Medulla oblongata (tissue), 1 donor: ENCODE results near the gene IRAG1.
A peak's percentile ranks its signal among the peaks of the same experiment; 100 is the strongest.

Experiments
- DNase-seq: peaks from one replicate; pipeline ENCODE4 v3.0.0-alpha.2; 2015; ENCODE audit errors: extremely low spot score

The IRAG1 gene, protein sequence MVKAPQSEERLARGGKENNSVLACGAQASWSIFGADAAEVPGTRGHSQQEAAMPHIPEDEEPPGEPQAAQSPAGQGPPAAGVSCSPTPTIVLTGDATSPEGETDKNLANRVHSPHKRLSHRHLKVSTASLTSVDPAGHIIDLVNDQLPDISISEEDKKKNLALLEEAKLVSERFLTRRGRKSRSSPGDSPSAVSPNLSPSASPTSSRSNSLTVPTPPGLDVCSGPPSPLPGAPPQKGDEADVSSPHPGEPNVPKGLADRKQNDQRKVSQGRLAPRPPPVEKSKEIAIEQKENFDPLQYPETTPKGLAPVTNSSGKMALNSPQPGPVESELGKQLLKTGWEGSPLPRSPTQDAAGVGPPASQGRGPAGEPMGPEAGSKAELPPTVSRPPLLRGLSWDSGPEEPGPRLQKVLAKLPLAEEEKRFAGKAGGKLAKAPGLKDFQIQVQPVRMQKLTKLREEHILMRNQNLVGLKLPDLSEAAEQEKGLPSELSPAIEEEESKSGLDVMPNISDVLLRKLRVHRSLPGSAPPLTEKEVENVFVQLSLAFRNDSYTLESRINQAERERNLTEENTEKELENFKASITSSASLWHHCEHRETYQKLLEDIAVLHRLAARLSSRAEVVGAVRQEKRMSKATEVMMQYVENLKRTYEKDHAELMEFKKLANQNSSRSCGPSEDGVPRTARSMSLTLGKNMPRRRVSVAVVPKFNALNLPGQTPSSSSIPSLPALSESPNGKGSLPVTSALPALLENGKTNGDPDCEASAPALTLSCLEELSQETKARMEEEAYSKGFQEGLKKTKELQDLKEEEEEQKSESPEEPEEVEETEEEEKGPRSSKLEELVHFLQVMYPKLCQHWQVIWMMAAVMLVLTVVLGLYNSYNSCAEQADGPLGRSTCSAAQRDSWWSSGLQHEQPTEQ

DNA sequence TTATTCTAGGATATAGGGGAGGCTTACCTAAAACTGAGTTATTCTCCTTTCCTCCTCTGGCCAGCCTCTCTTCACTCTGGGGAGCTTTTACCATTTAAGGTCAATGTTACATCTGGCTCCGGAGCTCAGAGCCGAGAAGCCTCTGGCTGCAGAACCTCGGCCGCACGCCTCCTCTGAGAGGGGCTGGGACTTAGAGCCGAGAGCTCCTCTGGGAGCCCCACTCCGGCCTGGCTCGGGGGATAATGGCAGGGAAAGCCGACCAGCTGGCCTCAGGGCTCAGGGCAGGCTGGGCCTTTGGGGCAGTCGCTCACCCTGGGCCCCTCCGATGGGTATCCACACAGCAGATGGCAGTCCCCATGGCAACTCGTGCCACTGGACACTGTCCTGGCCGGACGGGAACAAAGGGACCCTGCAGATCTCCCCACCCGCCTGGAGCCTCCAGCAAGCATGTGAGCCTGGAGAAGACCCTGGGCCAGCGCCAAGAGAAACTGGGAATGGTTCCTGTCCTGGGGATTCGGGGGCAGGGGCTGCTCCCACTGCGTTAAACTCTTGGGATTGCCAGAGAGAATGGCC, at the start of gene IRAG1:
Gene IRAG1, minus strand, starts transcription at position 247 of the 573 bp plus-strand sequence. Its CDS starts 153 bp downstream, at position 94.
- peak; percentile 44 for DNase-seq

GRCh38 chr11:10742460-10743208, 49.1 kb upstream of the IRAG1 start:
- DNase-seq: no peak

GRCh38 chr11:10735481-10736475, 42.2 kb upstream of the IRAG1 start:
- DNase-seq: peak; percentile 97

DNA sequence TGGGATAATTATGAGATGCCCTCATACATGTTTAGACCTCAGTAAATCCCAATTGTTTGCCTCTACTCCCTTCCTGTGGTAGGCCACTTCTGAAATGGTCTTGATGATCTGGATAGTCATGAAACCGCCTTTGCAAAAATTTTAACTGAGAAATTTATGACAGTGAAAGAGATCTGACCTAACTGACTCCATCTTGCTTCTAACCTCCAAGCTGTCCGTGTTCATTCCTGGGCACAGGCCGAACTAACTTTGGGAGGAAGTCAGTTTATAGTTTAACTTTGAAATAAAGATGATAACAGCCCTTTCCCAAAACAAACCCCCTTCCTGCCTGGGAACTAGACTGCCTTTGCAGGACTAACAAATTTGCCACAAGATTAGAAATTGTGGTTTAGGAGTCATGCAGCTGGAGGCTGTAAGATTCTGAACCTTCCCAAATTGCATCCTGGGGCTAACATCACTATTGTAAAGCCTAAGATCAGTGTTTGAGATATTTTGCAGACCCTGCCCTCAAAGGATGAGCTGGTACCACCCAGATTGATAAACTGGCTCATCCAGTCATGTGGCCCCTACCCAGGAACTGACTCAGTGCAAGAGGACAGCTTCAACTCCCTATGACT, 37.6 kb upstream of the IRAG1 start:
- DNase-seq: no peak

DNA sequence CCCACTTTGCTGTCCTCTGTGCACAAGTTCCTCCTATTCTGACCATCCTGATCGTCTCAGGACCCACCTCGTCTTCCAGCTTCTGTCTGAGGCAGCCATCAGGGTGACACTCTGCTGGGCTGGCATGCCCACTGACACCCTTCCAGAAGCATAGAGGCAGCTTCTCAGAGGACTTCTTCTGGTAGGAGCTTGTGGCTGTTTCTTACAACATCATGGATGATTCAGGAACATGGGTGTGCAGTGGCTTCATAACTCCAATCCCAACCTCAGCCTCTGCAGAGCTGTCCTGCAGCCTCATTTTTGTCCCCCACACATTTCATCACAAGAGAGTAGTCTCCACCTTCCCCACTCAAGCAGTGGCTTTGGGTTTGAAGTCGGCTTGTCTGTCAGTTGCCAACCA, 36.6 kb upstream of the IRAG1 start:
- no peak for DNase-seq

- DNase-seq: no peak
Observed at GRCh38 chr11:10728789-10729472, 35.4 kb upstream of the IRAG1 start.

DNA sequence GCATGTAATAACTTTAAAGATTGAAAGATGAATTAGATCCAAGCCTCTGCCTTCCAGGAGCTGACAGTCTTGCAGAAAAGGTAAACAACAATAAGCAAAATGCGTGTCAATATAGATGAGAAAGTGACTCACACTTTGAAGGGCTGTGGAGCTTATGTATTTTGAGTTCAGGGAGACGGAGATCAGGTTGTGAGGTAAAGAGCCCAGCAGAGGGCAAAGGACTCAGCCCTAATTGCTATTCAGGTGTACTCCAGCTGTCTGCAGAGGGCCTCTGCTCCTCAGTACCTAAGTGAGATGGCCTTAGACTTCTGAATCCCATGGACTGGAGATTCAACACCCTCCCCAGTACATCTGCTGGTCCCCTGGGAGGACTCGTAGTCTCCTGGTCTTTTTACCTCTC, 34.6 kb upstream of the IRAG1 start:
- DNase-seq: no peak

DNA sequence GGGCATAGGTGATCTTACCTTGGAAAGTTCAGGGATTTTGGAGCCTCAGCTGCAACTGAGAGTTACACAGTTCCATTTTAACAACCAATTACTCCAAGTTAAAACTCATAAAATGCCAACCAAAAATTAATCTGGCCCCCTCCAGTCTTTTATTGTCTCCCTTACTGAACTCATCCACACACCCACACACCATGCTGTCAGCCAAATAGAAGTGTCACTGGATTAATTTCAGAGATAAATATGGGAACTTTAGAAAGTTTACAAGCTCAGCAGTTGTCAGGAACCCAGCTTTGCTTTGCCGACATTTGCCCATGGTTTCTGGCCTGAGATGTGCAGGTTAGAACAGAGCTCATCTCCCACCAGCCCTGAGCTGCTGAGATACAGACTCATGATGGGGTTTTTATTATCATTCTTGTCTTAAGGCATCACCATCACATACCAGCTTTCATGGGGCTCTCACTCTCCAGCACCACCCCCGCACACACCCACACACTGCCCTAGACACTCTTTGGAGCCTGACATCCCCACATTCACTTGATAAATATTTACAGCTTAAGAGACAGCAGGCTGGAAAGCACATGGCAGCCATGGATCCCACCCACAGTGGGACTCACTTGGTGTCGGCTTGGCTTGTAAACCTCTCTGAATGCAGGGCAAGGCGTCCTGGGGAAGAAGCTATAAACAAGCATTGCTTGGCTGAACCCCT, 33.7 kb upstream of the IRAG1 start:
- DNase-seq: no peak

GRCh38 chr11:10725907-10726253, 32.3 kb upstream of the IRAG1 start:
- no peak for DNase-seq

DNA sequence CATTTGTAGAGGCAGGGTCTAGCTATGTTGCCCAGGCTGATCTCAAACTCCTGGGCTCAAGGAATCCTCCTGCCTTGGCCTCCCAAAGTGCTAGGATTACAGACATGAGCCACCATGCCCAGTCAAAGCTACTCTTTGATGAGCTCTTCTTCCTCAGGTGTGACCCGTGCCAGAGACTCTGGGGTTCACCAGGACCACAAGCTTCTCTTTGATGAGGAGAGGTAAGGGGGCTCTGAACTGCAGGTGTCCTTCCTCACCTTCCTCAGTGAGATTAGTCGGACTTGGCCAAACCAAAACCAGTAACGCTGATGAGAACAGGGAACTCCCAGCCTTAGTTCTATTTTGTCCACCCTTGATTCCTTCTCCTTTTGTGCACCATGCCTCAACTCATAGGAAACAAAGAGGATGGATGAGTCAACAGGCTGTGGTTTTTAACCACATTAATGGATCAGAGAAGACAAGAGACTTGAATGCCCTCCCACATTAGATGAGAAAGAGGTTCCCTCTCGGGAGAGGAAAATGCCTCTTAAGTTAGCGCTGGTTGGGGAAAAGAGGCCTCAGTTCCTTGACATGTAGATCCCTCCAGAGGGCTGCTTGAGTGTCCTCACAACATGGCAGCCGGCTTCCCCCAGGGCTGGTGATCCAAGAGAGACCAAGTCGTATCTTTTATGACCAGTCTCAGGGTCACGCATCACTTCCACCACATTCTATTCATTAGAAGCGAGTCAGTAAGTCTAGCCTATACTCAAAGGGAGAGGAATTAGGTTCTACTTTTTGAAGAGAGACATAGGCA, 31.8 kb upstream of the IRAG1 start:
- DNase-seq: peak; percentile 17

- no peak for DNase-seq
Observed at GRCh38 chr11:10722307-10722706, 28.8 kb upstream of the IRAG1 start.

GRCh38 chr11:10720881-10721376, 27.4 kb upstream of the IRAG1 start:
- DNase-seq: no peak

DNA sequence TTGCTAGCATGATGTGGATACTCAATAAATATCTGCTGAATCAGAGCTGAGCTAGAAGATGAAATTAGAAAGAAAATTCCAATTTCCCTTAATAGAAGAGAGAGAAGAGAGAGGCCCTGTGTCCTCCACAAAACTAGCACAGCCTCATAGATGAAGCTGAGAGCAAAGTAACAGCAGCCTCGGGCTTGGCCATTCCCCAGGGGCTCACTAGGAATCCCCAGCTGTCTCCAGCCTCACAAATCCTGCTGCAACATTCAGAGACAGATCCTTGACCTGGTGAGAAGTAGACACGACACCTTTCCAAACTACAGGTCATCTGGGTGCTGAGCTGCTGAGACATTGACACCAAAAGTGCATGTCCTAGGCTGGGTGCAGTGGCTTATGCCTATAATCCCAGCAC, 26.1 kb upstream of the IRAG1 start:
- DNase-seq: no peak

DNA sequence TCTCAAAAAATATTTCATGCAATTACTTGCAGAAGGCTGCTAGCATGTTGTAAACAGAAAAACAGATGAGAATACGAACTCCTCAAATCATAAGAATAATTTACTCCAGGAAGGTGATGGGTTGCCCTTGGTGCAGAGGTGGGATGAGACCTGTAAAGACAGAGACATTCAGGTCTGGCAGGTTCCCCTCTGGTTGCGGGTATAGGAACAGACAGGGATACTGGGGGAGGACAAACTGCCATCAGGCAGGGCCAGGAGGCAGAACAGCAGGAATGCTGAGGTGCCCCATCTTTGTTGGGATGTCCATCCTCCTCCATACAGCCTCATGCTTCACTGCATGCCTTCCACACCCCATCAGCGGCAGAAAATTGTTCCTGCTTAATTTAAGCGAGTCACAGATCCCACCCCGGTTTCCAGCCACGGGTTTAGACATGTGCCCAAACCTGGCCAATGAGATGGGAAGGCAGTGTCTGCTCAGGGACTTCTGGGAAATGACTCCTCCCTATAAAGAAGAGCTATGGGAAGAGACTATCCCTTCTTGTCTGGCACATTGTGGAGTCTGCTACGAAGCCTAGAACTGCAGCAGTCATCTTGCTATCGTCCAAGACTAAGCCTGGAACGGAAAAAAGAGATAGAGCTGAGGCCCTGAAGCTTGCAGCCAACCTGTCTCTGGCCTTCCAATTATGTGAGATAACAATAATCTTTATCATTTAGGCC, 23.1 kb upstream of the IRAG1 start:
- DNase-seq: no peak

DNA sequence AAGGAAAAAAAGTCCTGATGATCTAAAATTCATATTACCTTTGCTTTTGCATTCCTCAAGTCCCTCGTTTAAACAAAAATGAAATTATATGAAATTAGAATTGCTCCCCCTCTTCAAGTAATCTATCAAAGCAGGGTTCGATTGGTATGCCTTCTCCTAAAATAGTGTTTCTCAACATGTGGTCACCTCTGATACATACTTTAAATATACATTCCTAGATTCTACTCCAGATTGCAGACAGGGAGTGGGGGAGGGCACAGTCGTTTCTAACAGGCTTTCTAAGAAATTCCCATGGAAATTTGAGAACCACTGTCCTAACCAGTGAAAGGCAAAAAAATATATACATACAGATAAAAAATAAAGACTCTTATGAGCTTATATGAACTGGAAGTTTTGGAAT, 22.6 kb upstream of the IRAG1 start:
- DNase-seq: no peak

DNA sequence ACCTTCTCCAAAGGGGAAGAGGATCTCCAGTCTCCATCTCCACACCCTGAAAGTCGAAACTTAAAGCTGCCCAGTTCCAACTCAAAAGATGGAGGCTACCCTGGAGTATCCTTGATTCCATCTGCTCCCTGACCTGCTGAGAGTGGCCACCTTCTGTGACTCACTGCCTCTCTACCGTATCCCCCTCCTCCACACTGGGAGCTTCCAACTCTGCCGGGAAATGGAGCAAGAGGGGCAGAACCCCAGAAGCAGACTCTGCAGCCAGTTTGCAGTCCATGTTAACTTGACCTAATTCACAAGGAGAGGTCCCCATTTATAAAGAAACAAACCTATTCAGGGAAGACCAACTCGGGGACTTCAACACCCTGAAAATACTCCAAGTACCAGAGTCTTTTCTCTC, 22.0 kb upstream of the IRAG1 start:
- peak; percentile 40 for DNase-seq
